Astrocyte (in vitro differentiated cells and primary cell): ENCODE results near the gene EIF4E1B. TPM values are rescaled to one million over a fixed set of nuclear protein-coding genes. Genes with fewer than 3 reads are reported as not detected.
"Not testable (repeated sequence)": the region's sequence is repeated elsewhere in the genome, so short reads cannot be mapped to it uniquely, and the experiment has no call there.

Experiments used
- DNase-seq: peaks from one replicate; pipeline ENCODE4 v3.0.0-alpha.2; 2010; ENCODE audit warnings: low read depth
- FAIRE-seq: peaks from 2 replicates; lab custom pipeline; 2011; peaks lifted over from hg19 to GRCh38; lab: Jason Lieb, UNC
- H2AFZ ChIP-seq: 2 replicates; pipeline ENCODE4 v1.6.0; 2012; ENCODE audit warnings: low read depth, low read length, inconsistent platforms
- H3K27ac ChIP-seq: 2 replicates; pipeline ENCODE4 v1.5.1; 2011; ENCODE audit warnings: low read depth, low read length, inconsistent platforms
- H3K27me3 ChIP-seq: 2 replicates; pipeline ENCODE4 v1.6.0; 2011; ENCODE audit warnings: low read length, inconsistent platforms; ENCODE audit not compliant: insufficient read depth
- H3K36me3 ChIP-seq: 2 replicates; pipeline ENCODE4 v1.5.1; 2011; ENCODE audit warnings: low read length, inconsistent platforms; ENCODE audit not compliant: insufficient read depth
- H3K4me1 ChIP-seq: 2 replicates; pipeline ENCODE4 v1.5.1; 2011; ENCODE audit warnings: low read length, inconsistent platforms; ENCODE audit not compliant: insufficient read depth
- H3K4me2 ChIP-seq: 2 replicates; pipeline ENCODE4 v1.6.0; 2012; ENCODE audit warnings: low read length, inconsistent platforms
- H3K4me3 ChIP-seq: 2 replicates; pipeline ENCODE4 v1.5.1; 2011; ENCODE audit warnings: low read depth, mild to moderate bottlenecking, low read length, inconsistent platforms; ENCODE audit not compliant: insufficient read depth
- H3K79me2 ChIP-seq: 2 replicates; pipeline ENCODE4 v1.6.0; 2012; ENCODE audit warnings: mild to moderate bottlenecking, low read length, inconsistent platforms; ENCODE audit not compliant: insufficient read depth
- H3K9ac ChIP-seq: 2 replicates; pipeline ENCODE4 v1.6.0; 2012; ENCODE audit warnings: mild to moderate bottlenecking, low read length, inconsistent platforms
- H3K9me3 ChIP-seq: 2 replicates; pipeline ENCODE4 v1.5.1; 2012; ENCODE audit warnings: low read depth, mild to moderate bottlenecking, low read length, inconsistent platforms; ENCODE audit not compliant: insufficient read depth
- H4K20me1 ChIP-seq: 2 replicates; pipeline ENCODE4 v1.6.0; 2012; ENCODE audit warnings: low read length, inconsistent platforms; ENCODE audit not compliant: insufficient read depth
- H3K27ac Mint-ChIP-seq: one replicate; pipeline ENCODE4 v1.8.0; 2021; ENCODE audit warnings: mild to moderate bottlenecking, mixed read lengths; ENCODE audit not compliant: unreplicated experiment
- H3K27me3 Mint-ChIP-seq: one replicate; pipeline ENCODE4 v1.8.0; 2021; ENCODE audit warnings: low read depth, mixed read lengths; ENCODE audit not compliant: unreplicated experiment
- H3K36me3 Mint-ChIP-seq: one replicate; pipeline ENCODE4 v1.8.0; 2021; ENCODE audit warnings: low read depth, mixed read lengths; ENCODE audit not compliant: unreplicated experiment
- H3K4me1 Mint-ChIP-seq: one replicate; pipeline ENCODE4 v1.8.0; 2021; ENCODE audit warnings: low read depth, mixed read lengths; ENCODE audit not compliant: unreplicated experiment
- H3K4me3 Mint-ChIP-seq: one replicate; pipeline ENCODE4 v1.8.0; 2021; ENCODE audit warnings: mild to moderate bottlenecking, moderate library complexity, mixed read lengths; ENCODE audit not compliant: unreplicated experiment
- H3K9me3 Mint-ChIP-seq: one replicate; pipeline ENCODE4 v1.8.0; 2021; ENCODE audit warnings: mild to moderate bottlenecking, mixed read lengths; ENCODE audit not compliant: unreplicated experiment
- CTCF ChIP-seq: IDR thresholded peaks from 2 replicates; pipeline ENCODE4 v1.5.1; 2011; ENCODE audit warnings: low read depth, mild to moderate bottlenecking, inconsistent platforms, low read length, moderate library complexity; ENCODE audit not compliant: insufficient read depth
- EZH2 ChIP-seq: IDR thresholded peaks from 2 replicates; pipeline ENCODE4 v1.6.1; 2012; ENCODE audit warnings: mild to moderate bottlenecking, low read length, inconsistent platforms; ENCODE audit not compliant: insufficient read depth
- total RNA-seq: library from RNA; stranded (reverse); gene quantifications from 2 replicates; pipeline ENCODE4 v1.2.1, GENCODE V29; 2021

EIF4E1B gene
- total RNA-seq, 1 donor from 2014 or later, result not detected

- Histone ChIP-seq H3K9ac (no peak overlapping the region), H3K4me3 (no peak overlapping the region)
Observed at GRCh38 chr5:176596689-176597416, 33.6 kb upstream of the EIF4E1B start.

GRCh38 chr5:176597417-176598389, 32.8 kb upstream of the EIF4E1B start:
- Mint-ChIP-seq H3K9me3 (peaks cover 7% of the 10 kb centered on the region), H3K4me3 (no peak overlapping the region), H3K27me3 (peaks cover 50% of the 10 kb centered on the region), H3K27ac (no peak overlapping the region), H3K4me1 (peaks cover 5% of the 10 kb centered on the region), H3K36me3 (peaks cover 13% of the 10 kb centered on the region)
- Histone ChIP-seq H3K79me2 (no peaks in the 10 kb centered on the region), H4K20me1 (peaks cover 16% of the 10 kb centered on the region), H3K4me1 (no peaks in the 10 kb centered on the region), H3K27ac (no peak overlapping the region), H3K4me3 (no peak overlapping the region), H3K27me3 (no peaks in the 10 kb centered on the region), H3K9ac (no peak overlapping the region), H3K9me3 (no peaks in the 10 kb centered on the region), H3K36me3 (no peaks in the 10 kb centered on the region), H2AFZ (no peak overlapping the region), H3K4me2 (no peak overlapping the region)
- no peak for TF ChIP-seq CTCF
- TF ChIP-seq EZH2, result no peak
- FAIRE-seq (no peak), DNase-seq (no peak)

More at GRCh38 chr5:176596689-176597416, 33.6 kb upstream of the EIF4E1B start:
- Mint-ChIP-seq H3K4me1 (peaks cover 5% of the 10 kb centered on the region), H3K36me3 (peaks cover 13% of the 10 kb centered on the region), H3K27me3 (peaks cover 45% of the 10 kb centered on the region), H3K4me3 (no peak overlapping the region), H3K9me3 (peaks cover 7% of the 10 kb centered on the region), H3K27ac (no peak overlapping the region)
- H3K79me2 ChIP-seq, result no peaks in the 10 kb centered on the region
- no peaks in the 10 kb centered on the region for H3K36me3 ChIP-seq
- DNase-seq, result no peak
- H3K9me3 ChIP-seq, result peaks cover 5% of the 10 kb centered on the region
- no peak overlapping the region for H2AFZ ChIP-seq
- no peaks in the 10 kb centered on the region for H3K4me1 ChIP-seq
- H4K20me1 ChIP-seq, result peaks cover 10% of the 10 kb centered on the region
- no peak for FAIRE-seq
- H3K4me2 ChIP-seq, result peak overlapping the region; percentile 41
- TF ChIP-seq CTCF (no peak), EZH2 (no peak)
- no peak overlapping the region for H3K27ac ChIP-seq
- H3K27me3 ChIP-seq, result no peaks in the 10 kb centered on the region

- not testable (repeated sequence) for H3K4me1 ChIP-seq, H3K79me2 ChIP-seq, H3K27ac ChIP-seq, H3K36me3 ChIP-seq, H3K4me1 Mint-ChIP-seq, H3K9me3 Mint-ChIP-seq, H3K9ac ChIP-seq, H2AFZ ChIP-seq, FAIRE-seq, H3K4me3 Mint-ChIP-seq, H3K4me3 ChIP-seq, H3K27me3 ChIP-seq, H3K4me2 ChIP-seq, H3K27ac Mint-ChIP-seq, DNase-seq, H3K9me3 ChIP-seq
- H4K20me1 ChIP-seq, result peaks cover 32% of the 10 kb centered on the region
- Mint-ChIP-seq H3K36me3 (peaks cover 10% of the 10 kb centered on the region), H3K27me3 (peaks cover 40% of the 10 kb centered on the region)
Observed at GRCh38 chr5:176599749-176600430, 30.6 kb upstream of the EIF4E1B start.
